ENCODE results near the gene ZNF48.

Gene ZNF48

GRCh38 chr16:30439720-30440348, 44.6 kb downstream of the ZNF48 start:
- no peak for DNase-seq (ENCODE audit: low read depth in 3 of 3, low spot score in 1 of 3)

GRCh38 chr16:30443631-30444030, 48.4 kb downstream of the ZNF48 start:
- DNase-seq (ENCODE audit: low read depth in 3 of 3, low spot score in 1 of 3) = no peak

GRCh38 chr16:30444231-30445148, 49.3 kb downstream of the ZNF48 start:
- DNase-seq (ENCODE audit: low read depth in 3 of 3, low spot score in 1 of 3) = no peak

GRCh38 chr16:30445149-30445407, 49.9 kb downstream of the ZNF48 start:
- no peak for DNase-seq (ENCODE audit: low read depth in 3 of 3, low spot score in 1 of 3)

DNA sequence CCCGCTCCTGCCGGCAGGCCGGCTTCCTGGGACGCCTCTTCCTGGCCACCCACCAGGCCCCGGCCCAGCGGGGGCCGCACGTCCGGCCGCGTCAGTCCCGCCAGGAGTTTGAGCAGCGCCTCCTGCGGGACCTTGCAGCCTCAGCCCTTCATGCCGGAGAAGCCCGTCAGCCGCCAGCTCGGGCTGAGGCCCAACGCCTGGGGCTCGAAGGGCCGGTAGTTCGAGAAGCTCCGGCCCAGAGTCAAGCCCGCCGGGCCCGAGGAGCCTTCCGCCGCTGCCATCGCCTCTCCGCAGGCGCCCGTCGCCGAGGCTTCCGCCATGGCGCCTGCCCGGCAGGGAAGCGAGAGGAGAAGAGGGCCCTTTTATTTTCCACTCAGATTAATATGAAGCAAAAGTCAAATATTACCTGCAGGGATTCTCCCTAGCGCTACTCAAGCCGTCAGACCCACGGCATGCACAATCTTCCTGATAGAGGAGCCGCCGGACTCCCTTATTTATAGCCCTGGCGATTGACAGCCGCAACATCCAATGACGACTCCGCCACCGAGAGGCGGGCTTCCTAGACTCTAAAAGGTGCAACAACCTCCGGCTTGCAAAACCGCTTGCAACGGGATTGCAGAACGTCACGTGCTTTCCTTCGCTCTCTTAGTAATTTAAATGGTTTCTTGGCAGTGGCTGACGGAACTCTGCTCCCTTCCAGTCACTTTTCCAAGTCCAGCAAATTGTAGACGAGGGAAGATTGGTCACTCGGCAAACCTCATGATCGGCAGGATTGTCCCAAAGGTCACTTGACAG, 50.4 kb downstream of the ZNF48 start, which contains the start of gene SEPHS2:
SEPHS2 (minus strand) TSS at position 467 of the 795 bp plus-strand sequence; CDS start at position 320, 147 bp downstream.
- peak; percentile 90 to 95 (median 91) for DNase-seq (ENCODE audit: low read depth in 3 of 3, low spot score in 1 of 3)

- DNase-seq (ENCODE audit: low read depth in 3 of 3, low spot score in 1 of 3) = no peak
These were observed 51.0 kb downstream of the ZNF48 start for GRCh38 chr16:30446203-30446595.

- DNase-seq (ENCODE audit: low read depth in 3 of 3, low spot score in 1 of 3) = no peak
These were observed 52.4 kb downstream of the ZNF48 start for GRCh38 chr16:30447512-30448226.

- DNase-seq (ENCODE audit: low read depth in 3 of 3, low spot score in 1 of 3) = no peak
These were observed 53.9 kb downstream of the ZNF48 start for GRCh38 chr16:30449116-30449435.

All from stimulated activated CD4-positive, alpha-beta T cell treated with anti-CD3 and anti-CD28 coated beads, TNF-alpha, amount 100 ng/mL, for 1 hour (primary cell).